Liver (tissue), 9 donors: ENCODE measurements around the gene MYF5. TPM values are rescaled to one million over a fixed set of nuclear protein-coding genes. Genes with fewer than 3 reads are reported as not detected.
A peak's percentile ranks its signal among the peaks of the same experiment; 100 is the strongest.

Experiments used
- DNase-seq: peaks from one replicate; pipeline ENCODE4 v3.0.0-alpha.2; 2017; ENCODE audit warnings: low spot score
- H3K27ac ChIP-seq, 2 donors: one replicate each; pipeline ENCODE4 v1.7.0; 2013; ENCODE audit warnings: inconsistent platforms in 2 of 2, low read length in 2 of 2, control low read depth in 1 of 2, low read depth in 1 of 2, mild to moderate bottlenecking in 1 of 2
- H3K27me3 ChIP-seq, 4 donors: one replicate each; pipeline versions ENCODE4 v1.6.1 to v1.7.0; 2013; ENCODE audit warnings: low read length in 3 of 4, inconsistent platforms in 1 of 4, mild to moderate bottlenecking in 1 of 4, moderate library complexity in 1 of 4; ENCODE audit not compliant: control insufficient read depth in 4 of 4, insufficient read depth in 4 of 4
- H3K36me3 ChIP-seq, 4 donors: one replicate each; pipeline versions ENCODE4 v1.6.1 to v1.7.0; 2013; ENCODE audit warnings: low read length in 3 of 4, mild to moderate bottlenecking in 3 of 4, low read depth in 1 of 4, moderate library complexity in 1 of 4; ENCODE audit not compliant: control insufficient read depth in 4 of 4, insufficient read depth in 3 of 4
- H3K4me1 ChIP-seq, 4 donors: one replicate each; pipeline versions ENCODE4 v1.6.1 to v1.7.0; 2013; ENCODE audit warnings: low read length in 3 of 4, mild to moderate bottlenecking in 3 of 4, moderate library complexity in 1 of 4; ENCODE audit not compliant: control insufficient read depth in 4 of 4, insufficient read depth in 4 of 4
- H3K4me3 ChIP-seq, 3 donors: one replicate each; pipeline versions ENCODE4 v1.6.1 to v1.7.0; 2013; ENCODE audit warnings: low read length in 3 of 3, control low read depth in 1 of 3, low read depth in 1 of 3, mild to moderate bottlenecking in 1 of 3
- H3K9ac ChIP-seq, 2 donors: one replicate each; pipeline ENCODE4 v1.7.0; 2013; ENCODE audit warnings: low read length in 2 of 2, mild to moderate bottlenecking in 2 of 2, moderate library complexity in 2 of 2, control low read depth in 1 of 2, low read depth in 1 of 2
- H3K9me3 ChIP-seq, 4 donors: one replicate each; pipeline versions ENCODE4 v1.6.1 to v1.7.0; 2013; ENCODE audit warnings: low read length in 3 of 4; ENCODE audit not compliant: control insufficient read depth in 4 of 4
- ATF3 ChIP-seq: IDR thresholded peaks from 2 replicates; pipeline ENCODE4 v1.6.1; 2016; ENCODE audit warnings: antibody characterized with exemption
- CTCF ChIP-seq: fragments of 150-350 bp; IDR thresholded peaks from 2 replicates; pipeline ENCODE4 v1.5.1; 2017; ENCODE audit warnings: improper control_type of control experiment, low read depth, low read length; ENCODE audit not compliant: missing input control
- EGR1 ChIP-seq, 2 donors: IDR thresholded peaks; 2 replicates each; pipeline ENCODE4 v1.6.1; 2016 to 2018; ENCODE audit warnings: antibody characterized with exemption in 2 of 2, low read depth in 2 of 2
- FOXA1 ChIP-seq: IDR thresholded peaks from 2 replicates; pipeline ENCODE4 v1.6.1; 2016; ENCODE audit warnings: antibody characterized with exemption
- FOXA2 ChIP-seq: IDR thresholded peaks from 2 replicates; pipeline ENCODE4 v1.6.1; 2016; ENCODE audit warnings: antibody characterized with exemption
- GABPA ChIP-seq, 2 donors: IDR thresholded peaks in 1 of 2; conservative IDR thresholded peaks in 1 of 2; 2 replicates each; pipeline ENCODE4 v1.6.1; 2016; ENCODE audit warnings: antibody characterized with exemption in 2 of 2, mild to moderate bottlenecking in 1 of 2, moderate library complexity in 1 of 2
- HNF4A ChIP-seq, 2 donors: conservative IDR thresholded peaks; 2 replicates each; pipeline ENCODE4 v1.6.1; 2016; ENCODE audit warnings: antibody characterized with exemption in 2 of 2, mild to moderate bottlenecking in 2 of 2
- HNF4G ChIP-seq: IDR thresholded peaks from 2 replicates; pipeline ENCODE4 v1.6.1; 2016; ENCODE audit warnings: antibody characterized with exemption
- JUND ChIP-seq, 2 donors: IDR thresholded peaks; 2 replicates each; pipeline ENCODE4 v1.6.1; 2016; ENCODE audit warnings: antibody characterized with exemption in 2 of 2
- MAX ChIP-seq: IDR thresholded peaks from 2 replicates; pipeline ENCODE4 v1.6.1; 2016; ENCODE audit warnings: antibody characterized with exemption
- NR2F2 ChIP-seq: IDR thresholded peaks from 2 replicates; pipeline ENCODE4 v1.6.1; 2016; ENCODE audit warnings: antibody characterized with exemption
- RAD21 ChIP-seq, 2 donors: IDR thresholded peaks; 2 replicates each; pipeline ENCODE4 v1.6.1; 2016; ENCODE audit warnings: antibody characterized with exemption in 2 of 2, mild to moderate bottlenecking in 2 of 2
- REST ChIP-seq: IDR thresholded peaks from 2 replicates; pipeline ENCODE4 v1.6.1; 2016; ENCODE audit warnings: antibody characterized with exemption, mild to moderate bottlenecking
- RXRA ChIP-seq, 2 donors: IDR thresholded peaks; 2 replicates each; pipeline ENCODE4 v1.6.1; 2017 to 2018; ENCODE audit warnings: antibody characterized with exemption in 2 of 2, mild to moderate bottlenecking in 1 of 2
- SP1 ChIP-seq: IDR thresholded peaks from 2 replicates; pipeline ENCODE4 v1.6.1; 2018; ENCODE audit warnings: antibody characterized with exemption, mild to moderate bottlenecking
- TAF1 ChIP-seq: conservative IDR thresholded peaks from 2 replicates; pipeline ENCODE4 v1.6.1; 2016; ENCODE audit warnings: antibody characterized with exemption, mild to moderate bottlenecking
- YY1 ChIP-seq: IDR thresholded peaks from 2 replicates; pipeline ENCODE4 v1.6.1; 2016; ENCODE audit warnings: antibody characterized with exemption, mild to moderate bottlenecking
- ZBTB33 ChIP-seq: IDR thresholded peaks from 2 replicates; pipeline ENCODE4 v1.6.1; 2016; ENCODE audit warnings: antibody characterized with exemption
- WGBS: extraction: QIAGEN DNeasy Blood & Tissue Kit; methylation state at CpG from one replicate; pipeline ENCODE4 v1.1.7; 2013; 5-methylcytosine and 5-hydroxymethylcytosine counted together
- polyA plus RNA-seq, 2 donors: library from polyadenylated mRNA; stranded (reverse) in 1 of 2; unstranded in 1 of 2; fragments of 200-250 nt in 1 of 2; fragments of >200 nt in 1 of 2; fragmentation: Nextera tagmentation in 1 of 2; extraction: Ambion mirVana in 1 of 2; gene quantifications; one replicate each; pipeline versions ENCODE4 v1.2.1 to v1.2.3, GENCODE V29; 2013 to 2015
- total RNA-seq, 2 donors: library from RNA; depleted of rRNA; stranded (reverse); fragments of >200 nt; gene quantifications; one replicate each; pipeline ENCODE4 v1.2.3, GENCODE V29; 2014
- donor health status: healthy.
- donor health status: healthy.
- donor health status: healthy.
- donor health status: healthy.
- donor health status: healthy.

MYF5 gene
- total and polyA plus RNA-seq, 4 donors, result not detected

- no peaks in the 10 kb centered on the region for H3K27me3 ChIP-seq
- no peak overlapping the region for H3K4me3 ChIP-seq
- peaks cover 0 to 5% (median 2%) of the 10 kb centered on the region in 4 donors for H3K4me1 ChIP-seq
- H3K9me3 ChIP-seq, result no peaks in the 10 kb centered on the region
- 3% methylated on average over 4 of the region's 4 CpGs for WGBS
- no peaks in the 10 kb centered on the region for H3K36me3 ChIP-seq
- H3K27ac ChIP-seq, result no peak overlapping the region
- no peak for DNase-seq
- no peak for TF ChIP-seq RXRA (IDR thresholded peaks at IDR 0.05)
- TF ChIP-seq NR2F2, result no peak
- TF ChIP-seq RAD21 (IDR thresholded peaks at IDR 0.05), result peak; percentile 88
- peak; percentile 65 for TF ChIP-seq CTCF
- no peak for TF ChIP-seq GABPA (IDR thresholded peaks at IDR 0.05 in 1 of 2, conservative IDR thresholded peaks at IDR 0.05 in 1 of 2)
- no peak for TF ChIP-seq EGR1 (IDR thresholded peaks at IDR 0.05; ENCODE audit: low read depth in 2 of 2)
- TF ChIP-seq ZBTB33, result no peak
- TF ChIP-seq SP1, result no peak
- no peak for TF ChIP-seq FOXA2
- TF ChIP-seq ATF3, result no peak
- no peak for TF ChIP-seq YY1
- TF ChIP-seq HNF4G, result no peak
- no peak for TF ChIP-seq TAF1
- no peak for TF ChIP-seq MAX
- TF ChIP-seq HNF4A (conservative IDR thresholded peaks at IDR 0.05), result no peak
- no peak for TF ChIP-seq REST
- TF ChIP-seq FOXA1, result no peak
- no peak for TF ChIP-seq JUND (IDR thresholded peaks at IDR 0.05)
- H3K9ac ChIP-seq, result no peak overlapping the region
Observed at GRCh38 chr12:80763874-80764273, 47.2 kb downstream of the MYF5 start.
